Activated effector memory CD4-positive, alpha-beta T cell treated with anti-CD3 and anti-CD28 coated beads, Interleukin-2, amount 50 U/mL, for 16 hours (primary cell): Measurements from ENCODE around the gene RRBP1.

Source experiments
- DNase-seq: peaks from one replicate; pipeline ENCODE4 v3.0.0-alpha.2; 2020

RRBP1 gene

DNA sequence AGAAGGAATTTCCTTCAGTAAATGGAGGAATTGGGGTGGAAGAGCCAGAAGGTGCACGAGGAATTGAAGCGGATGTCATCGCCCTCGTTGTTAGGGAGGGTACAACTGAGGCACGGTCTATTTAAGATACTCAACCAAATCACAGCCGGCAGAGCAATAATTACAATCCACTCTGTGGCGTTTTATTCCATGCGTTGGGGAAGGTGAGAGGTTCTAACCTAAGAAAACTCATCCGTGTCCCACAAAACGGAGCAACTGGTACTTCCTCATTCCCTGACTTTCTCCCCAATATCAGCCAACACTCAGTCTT is 802 bp upstream of the RRBP1 start:
- no peak for DNase-seq

DNA sequence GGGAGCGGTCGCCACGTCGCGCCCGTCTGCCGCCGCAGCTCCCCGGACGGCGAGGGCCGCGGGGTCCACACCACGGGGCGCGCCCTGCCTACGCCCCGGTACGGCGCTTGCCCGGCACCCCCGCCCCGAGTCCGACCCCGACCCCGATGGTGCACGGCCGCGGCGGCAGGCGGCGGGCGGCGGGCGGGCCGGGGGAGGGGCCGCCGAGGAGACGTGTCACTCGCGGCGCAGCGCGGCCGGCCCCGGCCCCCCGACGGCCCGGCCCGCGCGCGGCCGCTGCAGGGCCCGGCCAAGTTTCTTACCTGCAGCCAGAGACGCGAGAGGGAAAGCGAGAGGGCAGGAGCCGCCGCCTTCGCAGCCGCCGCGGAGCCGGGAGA is 328 bp downstream of the RRBP1 start:
- DNase-seq: peak; percentile 75

- DNase-seq: peak; percentile 94
These were observed 961 bp downstream of the RRBP1 start for GRCh38 chr20:17680836-17681725.

GRCh38 chr20:17679941-17680835 is 1.9 kb downstream of the RRBP1 start:
- DNase-seq: no peak

DNA sequence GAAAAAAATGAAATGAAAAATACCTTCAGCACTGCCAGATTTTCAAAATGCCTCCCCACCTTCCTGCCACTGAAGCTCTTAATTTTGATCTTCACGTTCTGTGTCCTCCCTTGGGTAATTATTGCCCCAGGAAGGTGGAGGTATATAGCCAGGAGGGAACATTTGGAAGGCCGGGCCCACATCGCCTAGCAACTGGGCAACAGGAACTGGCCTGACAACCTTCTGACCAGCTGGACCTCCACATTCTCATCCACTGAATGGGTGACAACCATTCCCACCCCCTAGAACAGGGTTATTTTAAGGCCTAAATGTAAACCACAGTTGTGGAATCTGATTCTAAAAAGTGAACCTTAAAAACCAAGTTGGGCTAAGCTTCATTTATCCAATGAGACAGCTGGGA is 3.2 kb downstream of the RRBP1 start:
- no peak for DNase-seq

DNA sequence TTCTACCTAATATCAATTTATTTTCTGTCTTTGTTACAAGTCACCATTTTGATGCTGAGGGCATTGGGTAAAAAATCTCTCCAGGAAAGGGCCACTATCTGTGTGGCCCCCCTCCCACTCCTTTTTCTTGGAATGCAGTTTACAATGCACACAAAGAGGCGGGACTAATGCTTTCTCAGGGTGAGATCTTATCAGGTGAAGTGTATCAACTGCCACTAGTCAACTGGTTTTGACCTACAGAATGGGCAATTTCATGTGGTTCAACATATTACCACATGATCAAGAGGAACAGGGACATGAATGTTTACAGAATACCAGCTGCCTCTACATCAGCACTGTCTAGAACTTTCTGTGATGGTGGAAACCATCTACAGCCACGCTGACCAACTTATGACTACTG is 3.7 kb downstream of the RRBP1 start:
- no peak for DNase-seq

- no peak for DNase-seq
These were observed 5.1 kb downstream of the RRBP1 start for GRCh38 chr20:17676942-17677341.

DNA sequence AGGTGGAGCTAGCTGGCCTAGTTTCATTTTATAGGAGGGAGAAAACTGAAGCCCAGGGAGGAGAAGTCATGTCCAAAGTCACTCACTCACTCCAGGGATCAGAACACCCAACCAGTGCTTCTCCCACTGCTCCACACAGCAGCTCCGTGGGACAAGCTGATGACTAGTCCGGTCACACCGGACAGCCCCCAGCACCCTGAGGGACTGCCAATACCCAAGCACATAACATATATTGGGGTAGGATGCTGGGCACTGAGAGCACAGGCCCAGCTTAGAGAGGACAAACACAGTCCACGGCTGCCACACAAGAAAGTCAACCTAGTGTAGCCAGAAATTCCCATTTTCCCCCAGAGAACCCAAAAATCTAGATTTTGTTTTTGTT is 5.7 kb downstream of the RRBP1 start:
- no peak for DNase-seq

DNA sequence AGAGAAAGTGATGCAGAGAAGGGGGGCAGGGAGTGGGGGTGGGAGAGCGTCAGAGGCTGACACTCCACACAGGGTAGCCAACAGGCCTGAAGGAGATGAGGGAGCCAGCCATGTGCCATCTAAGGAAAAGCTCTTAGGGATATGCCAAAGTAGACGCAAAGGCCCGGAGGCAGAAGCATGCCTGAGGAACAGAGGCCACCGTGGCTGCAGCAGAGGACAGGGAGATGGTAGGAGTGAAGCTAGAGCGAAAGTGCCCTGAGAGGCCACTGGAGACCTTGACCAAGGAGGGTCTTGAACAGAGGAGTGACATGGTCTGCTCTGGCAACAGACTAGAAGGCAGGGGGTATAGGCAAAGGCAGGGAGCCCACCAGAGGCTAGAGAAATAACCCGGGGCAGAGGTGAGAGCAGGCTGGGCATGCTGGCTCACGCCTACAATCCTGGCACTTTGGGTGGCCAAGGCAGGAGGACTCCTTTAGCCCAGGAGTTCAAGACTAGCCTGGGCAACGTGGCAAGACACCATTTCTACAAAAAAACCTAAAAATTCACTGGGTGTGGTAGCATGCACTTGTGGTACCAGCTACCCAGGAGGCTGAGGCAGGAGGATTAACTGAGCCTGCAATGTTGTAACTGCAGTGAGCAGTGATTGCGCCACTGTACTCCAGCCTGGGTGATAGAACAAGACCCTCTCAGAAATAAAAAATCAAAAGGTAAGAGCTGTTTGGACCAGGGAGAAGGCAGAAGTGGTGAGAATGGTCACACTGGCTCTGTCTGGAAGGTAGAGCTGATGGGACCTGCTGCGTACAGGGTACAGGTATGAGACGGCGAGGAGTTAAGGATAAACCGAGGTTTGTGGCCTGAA is 6.3 kb downstream of the RRBP1 start:
- DNase-seq: no peak

DNA sequence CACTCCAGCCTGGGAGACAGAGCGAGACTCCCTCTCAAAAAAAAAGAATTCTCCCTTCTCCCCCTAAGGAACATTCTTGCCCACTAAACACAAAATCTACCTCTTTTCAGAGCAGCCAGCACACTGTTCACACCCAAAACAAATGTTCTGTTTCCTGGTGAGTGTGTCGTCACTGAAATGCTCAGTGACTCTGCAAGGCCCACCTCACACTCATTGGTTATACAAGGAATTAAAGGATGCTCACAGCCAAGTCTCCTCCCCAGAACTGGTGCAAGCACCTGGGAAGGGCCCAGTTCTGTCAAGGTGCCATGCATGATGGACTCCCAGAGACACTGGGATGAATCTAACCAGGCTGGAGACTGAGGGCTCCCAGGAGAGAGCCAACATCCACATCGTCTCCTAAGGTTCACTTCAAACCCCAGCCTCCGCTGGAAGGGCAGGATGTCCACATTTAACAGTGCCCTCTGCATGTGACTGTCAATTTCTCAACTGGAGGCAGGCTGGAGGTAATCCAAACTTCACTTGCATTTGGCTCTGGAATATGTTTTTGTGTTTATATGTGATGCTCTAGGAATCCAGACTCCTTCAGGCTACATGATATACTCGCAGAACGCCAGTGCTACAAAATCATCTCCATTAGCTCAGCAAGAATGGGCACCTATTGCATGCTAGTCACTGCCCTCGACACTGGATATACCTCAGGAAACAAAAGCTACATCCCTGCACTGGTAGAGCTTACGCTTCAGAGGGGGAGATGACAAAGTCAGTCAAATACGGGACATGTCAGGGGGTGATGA is 7.1 kb downstream of the RRBP1 start:
- no peak for DNase-seq

- DNase-seq: no peak
These were observed 9.0 kb downstream of the RRBP1 start for GRCh38 chr20:17673084-17673483.

DNA sequence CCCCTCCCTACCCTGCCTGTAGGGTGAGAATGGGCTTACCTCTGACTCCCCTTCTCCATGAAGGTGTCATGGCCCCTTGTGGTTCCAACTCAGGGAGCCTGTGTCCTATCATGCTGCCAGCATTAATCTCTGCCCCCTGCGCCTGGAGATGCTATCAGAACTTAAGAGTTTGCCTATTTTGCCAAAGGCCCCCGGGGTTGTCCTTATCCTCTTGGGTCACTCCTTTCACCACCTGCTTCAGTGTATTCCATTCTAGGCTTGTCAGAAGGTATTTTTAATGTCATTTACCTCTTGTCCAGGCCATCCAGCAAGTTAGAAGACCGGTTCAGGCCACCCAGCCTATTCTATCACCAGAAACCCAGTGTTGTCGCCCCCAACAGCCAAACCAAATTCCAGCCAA is 10.5 kb downstream of the RRBP1 start:
- no peak for DNase-seq

DNA sequence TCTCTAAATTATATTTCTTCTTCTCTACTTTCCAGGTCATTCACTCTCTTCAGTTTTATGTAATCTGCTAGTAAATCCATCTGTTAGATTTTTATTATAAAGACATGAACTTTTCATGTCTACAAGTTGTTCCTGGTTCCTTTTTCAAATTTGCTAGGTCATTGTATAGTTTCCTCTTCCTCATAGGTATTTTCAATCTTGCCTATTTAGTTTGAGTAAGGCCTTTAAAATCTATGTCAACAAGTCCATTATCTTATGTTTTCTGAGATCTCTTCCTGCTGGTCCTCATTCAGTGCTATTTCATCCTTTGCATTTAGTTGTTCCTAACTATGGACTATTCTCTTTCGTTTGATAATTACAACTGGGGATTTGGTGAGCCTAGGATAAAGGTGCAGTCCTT is 11.0 kb downstream of the RRBP1 start:
- no peak for DNase-seq

- DNase-seq: no peak
These were observed 12.6 kb downstream of the RRBP1 start for GRCh38 chr20:17669306-17669931.

DNA sequence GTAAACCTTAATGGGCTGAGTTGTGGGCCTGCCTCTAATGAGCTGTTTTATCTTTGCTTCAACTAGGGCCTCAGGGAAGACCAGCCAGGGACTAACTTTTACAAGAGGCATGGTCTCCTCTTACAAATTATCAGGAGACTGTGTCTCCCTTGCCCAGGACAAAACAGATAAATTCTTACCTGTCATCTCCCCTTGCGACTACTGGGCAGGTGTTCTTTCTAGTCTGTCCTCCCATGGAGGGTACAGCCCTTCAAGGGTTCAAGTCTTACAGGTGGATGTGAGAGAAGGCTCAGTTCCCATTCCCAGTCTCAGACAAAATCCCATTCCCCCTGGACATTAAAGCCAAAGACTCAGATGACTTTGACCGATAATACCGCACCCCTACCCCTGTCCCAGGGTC is 13.6 kb downstream of the RRBP1 start:
- no peak for DNase-seq

- DNase-seq: no peak
These were observed 14.6 kb downstream of the RRBP1 start for GRCh38 chr20:17667445-17667844.

DNA sequence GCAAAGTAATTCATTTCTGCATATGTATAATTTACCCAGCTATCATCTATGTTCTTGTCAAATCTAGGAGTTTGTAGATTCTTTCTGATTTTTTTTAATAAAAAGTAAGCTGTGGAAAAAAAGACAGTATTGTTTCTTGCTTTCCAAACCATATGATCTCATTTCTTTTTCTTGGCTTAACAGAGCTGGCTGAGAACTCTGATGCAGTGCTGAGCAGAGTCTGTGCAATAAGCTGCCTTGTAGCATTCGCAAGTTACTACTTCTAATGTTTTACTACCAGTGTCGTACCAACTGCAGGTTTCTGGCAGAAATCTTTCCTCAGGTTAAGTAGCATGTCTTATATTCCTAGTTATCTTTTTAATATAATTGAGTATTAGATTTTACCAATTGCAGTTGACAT is 15.6 kb downstream of the RRBP1 start:
- DNase-seq: no peak

- no peak for DNase-seq
These were observed 16.3 kb downstream of the RRBP1 start for GRCh38 chr20:17665756-17666155.

DNA sequence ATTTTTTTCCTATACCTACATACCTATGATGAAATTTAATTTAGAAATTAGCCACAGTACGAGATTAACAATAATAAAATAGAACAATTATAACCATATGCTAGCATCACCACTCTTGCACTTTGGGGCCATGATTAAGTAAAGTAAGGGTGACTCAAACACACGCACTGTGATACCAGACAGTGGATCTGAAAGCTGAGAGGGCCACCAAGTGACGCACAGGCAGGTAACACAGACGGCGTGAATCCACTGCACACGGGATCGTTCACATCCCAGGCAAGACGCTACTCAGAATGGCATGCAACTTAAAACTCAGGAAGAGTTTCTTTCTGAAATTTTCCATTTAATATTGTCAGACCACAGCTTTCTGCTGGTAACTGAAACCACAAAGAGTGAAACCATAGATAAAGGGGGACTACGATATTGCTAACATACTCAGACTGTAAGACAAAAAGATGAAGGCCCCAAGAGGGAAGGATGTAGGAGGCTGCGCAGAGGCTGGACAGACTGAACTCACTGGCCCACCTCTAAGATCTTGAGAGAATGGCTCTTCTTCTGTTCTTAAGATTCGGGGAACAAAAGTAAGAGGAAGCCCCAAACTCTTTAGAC is 17.9 kb downstream of the RRBP1 start:
- peak; percentile 62 for DNase-seq

DNA sequence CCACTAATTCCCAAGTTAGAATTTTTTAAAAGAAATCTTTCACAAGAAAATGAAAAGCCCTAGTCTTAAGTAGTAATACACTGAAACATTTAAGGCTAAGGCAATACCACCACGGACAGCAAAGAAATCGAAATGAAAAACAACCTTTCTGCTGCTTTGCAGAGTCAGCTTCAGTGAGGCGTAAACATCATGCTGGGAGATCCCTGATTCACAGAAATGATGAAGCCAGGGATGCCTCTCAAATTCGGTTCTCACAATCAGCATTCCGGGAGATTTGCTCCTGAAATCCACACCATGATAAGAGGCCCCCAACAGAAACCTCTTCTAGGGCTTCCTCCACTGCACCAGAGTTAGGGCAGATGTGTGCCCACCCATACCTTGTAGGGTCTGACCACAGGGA is 18.6 kb downstream of the RRBP1 start:
- DNase-seq: no peak

DNA sequence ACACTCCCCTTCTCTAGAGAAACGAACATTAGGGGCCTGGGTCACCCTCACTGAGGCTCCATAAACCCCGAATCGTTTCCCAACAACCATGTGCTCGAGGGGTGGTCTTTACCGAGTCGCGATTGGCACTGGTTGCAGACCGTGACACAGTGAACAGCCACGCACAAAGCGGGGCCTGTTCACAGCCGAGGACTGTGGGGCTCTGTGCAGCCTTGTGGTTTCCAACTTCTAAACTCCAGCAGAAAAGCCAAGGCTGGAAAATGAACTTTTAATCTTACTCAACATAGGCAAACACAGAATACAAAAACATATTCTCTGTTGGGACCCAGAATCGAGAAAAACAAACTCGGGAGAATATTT is 19.0 kb downstream of the RRBP1 start:
- DNase-seq: peak; percentile 33
